HG03159 (cell line): ENCODE data around the gene XXYLT1.

Experiments used
- ATAC-seq: cut with Tn5 transposase; IDR thresholded peaks from one replicate; pipeline ENCODE4 v1.9.1; 2021; ENCODE audit warnings: mild to moderate bottlenecking, moderate library complexity; ENCODE audit not compliant: unreplicated experiment

XXYLT1 gene

GRCh38 chr3:195172039-195172684 lies 98.8 kb downstream of the XXYLT1 start:
- ATAC-seq, result no peak

- ATAC-seq, result no peak
Measured at GRCh38 chr3:195171093-195171873, 99.7 kb downstream of the XXYLT1 start.

GRCh38 chr3:195170496-195170895 lies 100.5 kb downstream of the XXYLT1 start:
- no peak for ATAC-seq

- ATAC-seq, result no peak
Measured at GRCh38 chr3:195169011-195169649, 101.8 kb downstream of the XXYLT1 start.

- no peak for ATAC-seq
Measured at GRCh38 chr3:195168009-195168762, 102.8 kb downstream of the XXYLT1 start.

GRCh38 chr3:195165790-195166189 lies 105.2 kb downstream of the XXYLT1 start:
- no peak for ATAC-seq

GRCh38 chr3:195165265-195165609 lies 105.7 kb downstream of the XXYLT1 start:
- no peak for ATAC-seq

- ATAC-seq, result no peak
Measured at GRCh38 chr3:195164573-195165264, 106.2 kb downstream of the XXYLT1 start.

GRCh38 chr3:195163719-195164572 lies 107.0 kb downstream of the XXYLT1 start:
- no peak for ATAC-seq

- ATAC-seq, result no peak
Measured at GRCh38 chr3:195162816-195163215, 108.1 kb downstream of the XXYLT1 start.

GRCh38 chr3:195162033-195162669 lies 108.8 kb downstream of the XXYLT1 start:
- peak; percentile 70 for ATAC-seq

GRCh38 chr3:195160908-195161434 lies 110.0 kb downstream of the XXYLT1 start:
- no peak for ATAC-seq

- no peak for ATAC-seq
Measured at GRCh38 chr3:195160257-195160898, 110.6 kb downstream of the XXYLT1 start.

- no peak for ATAC-seq
Measured at GRCh38 chr3:195159814-195160165, 111.2 kb downstream of the XXYLT1 start.

- no peak for ATAC-seq
Measured at GRCh38 chr3:195159117-195159813, 111.7 kb downstream of the XXYLT1 start.

- no peak for ATAC-seq
Measured at GRCh38 chr3:195156286-195156890, 114.6 kb downstream of the XXYLT1 start.

- no peak for ATAC-seq
Measured at GRCh38 chr3:195155570-195156241, 115.3 kb downstream of the XXYLT1 start.
